HEK293 (cell line): ENCODE measurements around the gene RUNX1.

ENCODE experiments used
- CTCF ChIA-PET: fragments of 350-600 bp; formaldehyde crosslinking; extraction: SDS; loops from one replicate; lab custom pipeline; 2021; ENCODE audit warnings: antibody characterized with exemption; lab: Yijun Ruan, JAX
- POLR2A ChIA-PET: fragments of 300-600 bp; formaldehyde crosslinking; extraction: SDS; loops from one replicate; lab custom pipeline; 2020; ENCODE audit warnings: antibody characterized with exemption, inconsistent platforms; lab: Yijun Ruan, JAX
- H3K27ac ChIP-seq: fragments of 200-500 bp; sonication (Bioruptor generic); 2 replicates; pipeline ENCODE4 v1.5.1; 2014; ENCODE audit warnings: low read depth, low read length, control low read depth, inconsistent platforms; ENCODE audit errors: extremely low read depth
- H3K36me3 ChIP-seq, 2 experiments: fragments of 200-500 bp in 1 of 2; sonication (Bioruptor generic) in 1 of 2; 1 replicate in 1 of 2; 2 replicates in 1 of 2; pipeline ENCODE4 v1.5.1; 2014 to 2017; ENCODE audit warnings: inconsistent platforms in 2 of 2, low read length in 2 of 2; ENCODE audit not compliant: control insufficient read depth in 2 of 2, insufficient read depth in 1 of 2
- H3K4me1 ChIP-seq: fragments of 200-500 bp; sonication (Bioruptor generic); 2 replicates; pipeline ENCODE4 v1.5.1; 2014; ENCODE audit warnings: mild to moderate bottlenecking, low read length, inconsistent platforms; ENCODE audit not compliant: control insufficient read depth, insufficient read depth
- H3K4me3 ChIP-seq: 2 replicates; pipeline ENCODE4 v1.5.1; 2011; ENCODE audit warnings: low read depth, mild to moderate bottlenecking, control low read depth, low read length, moderate library complexity
- H3K9me3 ChIP-seq: fragments of 200-500 bp; sonication (Bioruptor generic); 2 replicates; pipeline ENCODE4 v1.5.1; 2014; ENCODE audit warnings: low read depth, low read length, inconsistent platforms; ENCODE audit not compliant: control insufficient read depth, insufficient read depth
- ATF2 ChIP-seq: fragments of 450-650 bp; formaldehyde crosslinking; IDR thresholded peaks from 2 replicates; pipeline ENCODE4 v1.5.1; 2016; ENCODE audit warnings: missing biosample characterization, missing genetic modification characterization, low read depth
- BCL11A ChIP-seq: fragments of 450-650 bp; formaldehyde crosslinking; IDR thresholded peaks from 2 replicates; pipeline ENCODE4 v1.5.1; 2016; ENCODE audit warnings: low read depth, missing biosample characterization, missing genetic modification characterization
- GLIS2 ChIP-seq: fragments of 450-650 bp; formaldehyde crosslinking; IDR thresholded peaks from 2 replicates; pipeline ENCODE4 v1.5.1; 2016; ENCODE audit warnings: missing biosample characterization, missing genetic modification characterization
- KLF16 ChIP-seq: fragments of 450-650 bp; formaldehyde crosslinking; IDR thresholded peaks from 2 replicates; pipeline ENCODE4 v1.5.1; 2017; ENCODE audit warnings: missing biosample characterization, missing genetic modification characterization
- ZBTB20 ChIP-seq: fragments of 450-650 bp; formaldehyde crosslinking; IDR thresholded peaks from 2 replicates; pipeline ENCODE4 v1.5.1; 2016; ENCODE audit warnings: missing biosample characterization, missing genetic modification characterization
- ZIC2 ChIP-seq: fragments of 450-650 bp; formaldehyde crosslinking; IDR thresholded peaks from 2 replicates; pipeline ENCODE4 v1.5.1; 2016; ENCODE audit warnings: missing biosample characterization, missing genetic modification characterization
- ZNF112 ChIP-seq: fragments of 450-650 bp; formaldehyde crosslinking; IDR thresholded peaks from 2 replicates; pipeline ENCODE4 v1.5.0; 2017; ENCODE audit warnings: missing biosample characterization, missing genetic modification characterization
- ZNF169 ChIP-seq: fragments of 450-650 bp; formaldehyde crosslinking; IDR thresholded peaks from 2 replicates; pipeline ENCODE4 v1.5.1; 2016; ENCODE audit warnings: missing biosample characterization, missing genetic modification characterization
- ZNF18 ChIP-seq: fragments of 450-650 bp; formaldehyde crosslinking; IDR thresholded peaks from 2 replicates; pipeline ENCODE4 v1.5.1; 2016; ENCODE audit warnings: missing biosample characterization, missing genetic modification characterization
- ZNF2 ChIP-seq: fragments of 450-650 bp; formaldehyde crosslinking; IDR thresholded peaks from 2 replicates; pipeline ENCODE4 v1.5.1; 2016; ENCODE audit warnings: missing biosample characterization, missing genetic modification characterization
- ZNF202 ChIP-seq: fragments of 450-650 bp; formaldehyde crosslinking; IDR thresholded peaks from 2 replicates; pipeline ENCODE4 v1.5.1; 2016; ENCODE audit warnings: missing biosample characterization, missing genetic modification characterization, borderline replicate concordance
- ZNF280C ChIP-seq: fragments of 450-650 bp; formaldehyde crosslinking; IDR thresholded peaks from 2 replicates; pipeline ENCODE4 v1.5.1; 2016; ENCODE audit warnings: missing biosample characterization, missing genetic modification characterization
- ZNF341 ChIP-seq: fragments of 450-650 bp; formaldehyde crosslinking; IDR thresholded peaks from 2 replicates; pipeline ENCODE4; 2016; ENCODE audit warnings: low read depth, missing biosample characterization, missing genetic modification characterization
- ZNF362 ChIP-seq: fragments of 450-650 bp; formaldehyde crosslinking; IDR thresholded peaks from 2 replicates; pipeline ENCODE4 v1.5.1; 2016; ENCODE audit warnings: missing biosample characterization, missing genetic modification characterization
- ZNF366 ChIP-seq: fragments of 450-650 bp; formaldehyde crosslinking; conservative IDR thresholded peaks from 2 replicates; pipeline ENCODE4 v1.5.1; 2016; ENCODE audit warnings: missing biosample characterization, missing genetic modification characterization
- ZNF398 ChIP-seq: fragments of 450-650 bp; formaldehyde crosslinking; IDR thresholded peaks from 2 replicates; pipeline ENCODE4 v1.5.1; 2017; ENCODE audit warnings: missing biosample characterization, missing genetic modification characterization
- ZNF423 ChIP-seq: fragments of 450-650 bp; formaldehyde crosslinking; IDR thresholded peaks from 2 replicates; pipeline ENCODE4 v1.5.1; 2016; ENCODE audit warnings: missing biosample characterization, missing genetic modification characterization
- ZNF549 ChIP-seq: fragments of 450-650 bp; IDR thresholded peaks from 2 replicates; pipeline ENCODE4 v1.5.1; 2018; ENCODE audit warnings: missing biosample characterization, missing genetic modification characterization, mild to moderate bottlenecking, inconsistent platforms, moderate library complexity
- ZNF596 ChIP-seq: fragments of 450-650 bp; IDR thresholded peaks from 2 replicates; pipeline ENCODE4 v1.5.0; 2018; ENCODE audit warnings: missing biosample characterization, mild to moderate bottlenecking, missing genetic modification characterization, moderate library complexity
- ZNF629 ChIP-seq: fragments of 450-650 bp; formaldehyde crosslinking; IDR thresholded peaks from 2 replicates; pipeline ENCODE4 v1.5.1; 2017; ENCODE audit warnings: missing biosample characterization, missing genetic modification characterization

RUNX1 gene

GRCh38 chr21:34960687-34961086 lies 88.4 kb downstream of the RUNX1 start:
- Histone ChIP-seq H3K27ac (no peak overlapping the region), H3K4me3 (no peak overlapping the region), H3K9me3 (no peaks in the 10 kb centered on the region), H3K36me3 (no peaks in the 10 kb centered on the region), H3K4me1 (no peaks in the 10 kb centered on the region)
- POLR2A ChIA-PET = no interaction called here
- TF ChIP-seq ZBTB20 (no peak), KLF16 (tag by site-specific recombination) (no peak), ZNF169 (tag by site-specific recombination) (no peak), ZNF596 (tag by site-specific recombination) (no peak), ZNF341 (tag by site-specific recombination) (no peak), ZNF112 (tag by site-specific recombination) (no peak), ZNF423 (tag by site-specific recombination) (no peak), ZNF398 (tag by site-specific recombination) (no peak), ZNF280C (no peak), ZNF549 (no peak), GLIS2 (tag by site-specific recombination) (no peak), ATF2 (tag by site-specific recombination) (no peak), ZNF2 (tag by site-specific recombination) (no peak), BCL11A (tag by site-specific recombination) (no peak), ZNF362 (tag by site-specific recombination) (no peak), ZNF629 (no peak), ZNF202 (tag by site-specific recombination) (no peak), ZNF18 (tag by site-specific recombination) (no peak)
- CTCF ChIA-PET = interaction anchor here (0.7 to 0.9 kb wide), 2 partner anchors 30 to 157 kb away, joined by 3 to 4 read pairs; no protein-coding TSS in a partner anchor

- peak; percentile 53 for TF ChIP-seq ZIC2 (tag by site-specific recombination)
- no peak for TF ChIP-seq ZNF366 (tag by site-specific recombination)
- H3K9me3 ChIP-seq = no peaks in the 10 kb centered on the region
- ChIA-PET CTCF (interaction anchor here (0.6 kb wide), 1 partner anchor 266 kb away, joined by 3 read pairs; no protein-coding TSS in a partner anchor), POLR2A (no interaction called here)
- H3K4me1 ChIP-seq = no peaks in the 10 kb centered on the region
- no peak overlapping the region for H3K27ac ChIP-seq
- no peaks in the 10 kb centered on the region for H3K36me3 ChIP-seq
- no peak overlapping the region for H3K4me3 ChIP-seq
Measured at GRCh38 chr21:34959607-34960006, 89.5 kb downstream of the RUNX1 start.
